Epithelial cell of esophagus (primary cell): ENCODE results near the gene SIX5.

ENCODE experiments used
- DNase-seq: peaks from one replicate; pipeline ENCODE4 v3.0.0; 2010; ENCODE audit warnings: low read depth
- H3K4me3 ChIP-seq: 2 replicates; pipeline ENCODE4 v1.5.1; 2011; ENCODE audit warnings: mild to moderate bottlenecking, low read length, control low read depth
- TF ChIP-seq, protein P1 (sequence below): IDR thresholded peaks from 2 replicates; pipeline ENCODE4 v1.5.1; 2011; ENCODE audit warnings: low read depth, mild to moderate bottlenecking, low read length, control low read depth, inconsistent platforms; ENCODE audit not compliant: insufficient read depth; ENCODE audit errors: missing control alignments

SIX5 gene

DNA sequence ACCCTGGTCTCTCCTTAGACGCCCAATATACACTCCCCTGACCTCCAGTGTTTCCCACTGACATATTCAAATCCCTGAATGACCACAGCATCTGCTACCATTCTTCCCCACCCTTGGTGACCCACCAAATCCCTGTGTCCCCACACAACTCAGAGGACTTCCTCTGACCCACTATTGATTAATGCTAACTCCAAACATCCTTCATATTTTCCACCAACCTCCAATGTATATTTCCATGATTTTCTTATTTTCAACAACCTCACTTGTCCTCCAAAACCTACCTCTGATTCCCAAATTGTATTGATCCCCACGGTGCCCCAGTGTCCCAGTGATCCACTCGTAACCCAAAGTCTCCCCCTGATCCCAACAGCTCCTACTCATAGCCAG is 24.1 kb upstream of the SIX5 start:
- TF ChIP-seq, protein P1, sequence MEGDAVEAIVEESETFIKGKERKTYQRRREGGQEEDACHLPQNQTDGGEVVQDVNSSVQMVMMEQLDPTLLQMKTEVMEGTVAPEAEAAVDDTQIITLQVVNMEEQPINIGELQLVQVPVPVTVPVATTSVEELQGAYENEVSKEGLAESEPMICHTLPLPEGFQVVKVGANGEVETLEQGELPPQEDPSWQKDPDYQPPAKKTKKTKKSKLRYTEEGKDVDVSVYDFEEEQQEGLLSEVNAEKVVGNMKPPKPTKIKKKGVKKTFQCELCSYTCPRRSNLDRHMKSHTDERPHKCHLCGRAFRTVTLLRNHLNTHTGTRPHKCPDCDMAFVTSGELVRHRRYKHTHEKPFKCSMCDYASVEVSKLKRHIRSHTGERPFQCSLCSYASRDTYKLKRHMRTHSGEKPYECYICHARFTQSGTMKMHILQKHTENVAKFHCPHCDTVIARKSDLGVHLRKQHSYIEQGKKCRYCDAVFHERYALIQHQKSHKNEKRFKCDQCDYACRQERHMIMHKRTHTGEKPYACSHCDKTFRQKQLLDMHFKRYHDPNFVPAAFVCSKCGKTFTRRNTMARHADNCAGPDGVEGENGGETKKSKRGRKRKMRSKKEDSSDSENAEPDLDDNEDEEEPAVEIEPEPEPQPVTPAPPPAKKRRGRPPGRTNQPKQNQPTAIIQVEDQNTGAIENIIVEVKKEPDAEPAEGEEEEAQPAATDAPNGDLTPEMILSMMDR: no peak
- DNase-seq: no peak
- H3K4me3 ChIP-seq: no peak overlapping the region

DNA sequence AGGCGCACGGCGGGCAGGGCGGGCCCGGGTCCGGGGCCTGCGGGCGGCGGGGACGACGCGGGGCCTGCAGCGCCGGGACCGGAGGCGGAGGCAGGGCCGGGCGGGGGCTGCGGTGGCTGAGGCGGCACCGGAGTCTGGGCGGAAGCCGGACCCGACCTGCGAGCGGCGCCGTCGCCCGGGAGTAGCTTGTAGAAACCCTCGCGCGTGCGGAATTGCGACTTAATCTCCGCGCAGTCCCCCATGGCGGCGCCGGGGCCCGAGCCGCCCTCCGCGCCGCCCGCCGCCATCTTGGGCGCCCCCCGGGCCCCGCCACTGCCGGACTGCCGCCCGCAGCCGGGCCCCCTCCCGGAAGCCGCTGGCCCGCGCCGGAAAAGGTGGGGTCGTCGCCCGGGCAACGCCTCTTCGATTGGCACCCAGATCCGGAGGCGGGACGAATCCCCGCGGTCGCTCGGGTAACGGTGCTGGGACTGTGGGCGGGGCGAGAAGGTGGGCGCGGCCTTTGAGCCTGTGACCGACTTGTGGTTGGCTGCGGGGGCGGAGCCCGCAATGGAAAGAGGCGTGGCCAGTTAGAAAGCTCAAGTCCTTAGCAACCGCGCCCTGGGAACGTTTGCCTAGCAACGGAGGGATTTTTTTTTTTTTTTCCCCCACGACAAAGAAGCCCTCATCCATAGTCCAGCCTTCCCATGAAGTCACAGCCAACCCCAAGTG is 23.6 kb upstream of the SIX5 start, which contains the start of gene DMWD:
Gene DMWD, minus strand, starts transcription at position 376 of the 708 bp plus-strand sequence. Its CDS starts 89 bp downstream, at position 287.
- peak within 1 kb of the TSS; percentile 79 for H3K4me3 ChIP-seq
- TF ChIP-seq, protein P1: no peak
- peak; percentile 98 for DNase-seq

DNA sequence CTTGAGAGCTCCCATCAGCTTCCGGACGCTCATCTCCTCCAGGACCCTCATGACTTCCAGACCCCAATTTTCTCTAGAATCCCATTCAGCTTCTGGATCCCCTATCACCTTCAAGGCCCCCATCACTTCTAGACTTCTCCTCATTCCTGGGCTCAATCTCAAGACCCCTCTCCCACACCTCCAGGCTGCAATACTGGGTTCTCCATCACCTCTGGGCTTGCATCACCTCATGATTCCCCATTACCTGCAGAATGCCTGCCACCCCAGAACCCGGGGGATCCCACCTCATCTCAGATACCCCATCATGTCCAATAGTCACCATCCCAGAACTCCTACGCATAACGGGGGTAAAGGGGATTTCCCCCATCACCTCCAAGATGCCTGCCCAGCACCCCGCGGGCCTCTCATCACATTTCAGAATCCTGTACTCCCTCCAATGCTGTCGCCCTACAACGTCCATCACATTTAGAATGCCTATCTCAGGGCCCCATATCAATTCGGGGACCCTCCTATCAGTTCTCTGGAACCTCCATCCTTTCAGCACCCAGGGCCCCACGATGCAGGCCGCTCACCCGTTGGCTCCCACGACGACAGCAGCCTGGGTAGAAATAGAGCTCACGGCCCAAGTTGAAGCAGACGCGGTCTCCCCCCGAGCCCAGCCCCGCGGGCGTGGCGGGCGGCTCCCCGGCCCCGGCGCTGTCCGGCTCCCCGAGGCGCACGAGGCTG is 22.9 kb upstream of the SIX5 start:
- TF ChIP-seq, protein P1: no peak
- H3K4me3 ChIP-seq: peak overlapping the region; percentile 79
- DNase-seq: no peak

DNA sequence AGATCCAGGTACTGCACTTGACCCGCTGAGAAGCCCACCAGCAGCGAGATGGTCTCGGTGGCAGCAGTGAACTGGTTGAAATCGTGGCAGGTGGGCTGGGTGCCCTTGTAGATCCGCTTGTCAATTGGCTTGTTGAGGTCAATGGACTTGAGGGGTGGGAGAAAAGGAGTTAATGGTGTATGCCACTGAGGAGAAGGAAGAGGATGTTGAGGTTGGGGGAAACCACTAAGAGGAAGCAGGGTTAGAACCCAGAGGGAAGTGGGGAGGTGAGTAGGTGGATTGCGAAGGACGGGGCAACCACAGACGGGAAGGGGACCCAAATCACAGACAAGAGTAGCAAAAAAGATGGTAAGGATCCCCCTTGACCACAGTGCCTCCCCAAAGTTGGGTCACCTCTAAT is 21.9 kb upstream of the SIX5 start:
- H3K4me3 ChIP-seq: no peak overlapping the region
- TF ChIP-seq, protein P1: no peak
- DNase-seq: no peak

DNA sequence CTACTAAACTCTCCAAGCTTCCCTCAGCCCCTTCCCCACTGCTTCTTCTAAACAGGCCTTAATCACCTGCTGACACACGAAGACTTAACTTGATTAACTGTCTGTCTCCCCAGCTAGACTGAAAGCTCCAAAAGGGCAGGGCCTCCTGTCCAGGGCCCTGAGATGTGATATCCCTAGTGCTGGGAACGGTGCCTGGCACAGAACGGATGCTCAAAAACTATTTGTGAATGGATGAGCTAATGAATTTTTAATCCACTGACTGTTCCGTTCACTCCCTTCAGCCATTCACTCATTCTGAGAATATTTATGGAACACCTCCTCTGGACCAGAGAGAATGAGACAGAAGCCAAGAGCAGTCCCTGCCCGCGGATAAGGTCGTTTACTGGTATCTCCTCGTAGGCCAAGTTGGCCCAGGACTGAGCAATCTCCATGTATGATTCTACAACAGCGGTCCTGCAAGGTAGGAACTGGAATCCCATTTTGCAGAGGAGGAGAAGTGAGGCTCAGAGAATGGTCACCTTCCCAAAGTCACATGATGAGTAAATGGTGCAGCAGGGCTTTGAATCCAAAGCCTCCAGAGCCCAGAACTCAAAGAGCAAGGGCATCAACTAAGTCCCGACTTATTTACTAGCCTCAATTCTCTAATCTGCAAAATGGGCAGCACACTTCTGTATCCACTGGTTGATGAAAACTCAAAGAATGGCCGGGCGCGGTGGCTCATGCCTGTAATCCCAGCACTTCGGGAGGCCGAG is 20.2 kb upstream of the SIX5 start:
- DNase-seq: no peak
- TF ChIP-seq, protein P1: no peak
- H3K4me3 ChIP-seq: no peak overlapping the region

- H3K4me3 ChIP-seq: no peak overlapping the region
- TF ChIP-seq, protein P1: no peak
- no peak for DNase-seq
Measured at GRCh38 chr19:45786533-45786894, 17.5 kb upstream of the SIX5 start.
